ENCODE data around the gene C12orf42. TPM values are rescaled to one million over a fixed set of nuclear protein-coding genes. Genes with fewer than 3 reads are reported as not detected.
A peak's percentile ranks its signal among the peaks of the same experiment; 100 is the strongest.

C12orf42 gene
- total RNA-seq, 3 donors from 2014 or later (not counting 1 experiment from before 2014, with no cell fraction given) = 1.3 to 1.7 (median 1.6) TPM

GRCh38 chr12:103468837-103469236 lies 26.9 kb downstream of the C12orf42 start:
- H3K27me3 ChIP-seq (ENCODE audit: control insufficient read depth, insufficient read depth, low read length) = no peaks in the 10 kb centered on the region
- peaks cover 0 to 5% of the 10 kb centered on the region in 2 donors for H3K9me3 Mint-ChIP-seq
- no peak for TF ChIP-seq CTCF (IDR thresholded peaks at IDR 0.05)
- 85% methylated on average over 2 of the region's 3 CpGs for WGBS (ENCODE audit: insufficient coverage)
- no peak overlapping the region for H3K4me3 ChIP-seq (ENCODE audit: low read length)
- H3K36me3 Mint-ChIP-seq = no peaks in the 10 kb centered on the region
- no peaks in the 10 kb centered on the region for H3K36me3 ChIP-seq (ENCODE audit: control insufficient read depth, insufficient read depth, low read length)
- no peaks in the 10 kb centered on the region for H3K4me1 ChIP-seq (ENCODE audit: control insufficient read depth, insufficient read depth, low read length)
- intact Hi-C loops (cut with micrococcal nuclease) = no loop called here
- no peak overlapping the region for H3K27ac ChIP-seq (ENCODE audit: low read length)
- H3K27me3 Mint-ChIP-seq (ENCODE audit: low read depth in 2 of 2) = no peaks in the 10 kb centered on the region
- no peaks in the 10 kb centered on the region for H3K4me1 Mint-ChIP-seq
- no peak for DNase-seq
- no peak for ATAC-seq
- no peaks in the 10 kb centered on the region for H3K9me3 ChIP-seq (ENCODE audit: control insufficient read depth, insufficient read depth, low read length)
- no peak overlapping the region for H3K27ac Mint-ChIP-seq
- H3K4me3 Mint-ChIP-seq = no peak overlapping the region

- no peaks in the 10 kb centered on the region for H3K4me1 Mint-ChIP-seq
- TF ChIP-seq CTCF (IDR thresholded peaks at IDR 0.05) = no peak
- Histone ChIP-seq H3K27me3 (ENCODE audit: control insufficient read depth, insufficient read depth, low read length) (no peaks in the 10 kb centered on the region), H3K36me3 (ENCODE audit: control insufficient read depth, insufficient read depth, low read length) (no peaks in the 10 kb centered on the region), H3K4me1 (ENCODE audit: control insufficient read depth, insufficient read depth, low read length) (no peaks in the 10 kb centered on the region), H3K27ac (ENCODE audit: low read length) (no peak overlapping the region), H3K4me3 (ENCODE audit: low read length) (no peak overlapping the region), H3K9me3 (ENCODE audit: control insufficient read depth, insufficient read depth, low read length) (no peaks in the 10 kb centered on the region)
- DNase-seq = no peak
- H3K27me3 Mint-ChIP-seq (ENCODE audit: low read depth in 2 of 2) = no peaks in the 10 kb centered on the region
- no peak overlapping the region for H3K4me3 Mint-ChIP-seq
- peaks cover 3 to 6% of the 10 kb centered on the region in 2 donors for H3K9me3 Mint-ChIP-seq
- intact Hi-C loops (cut with micrococcal nuclease) = no loop called here
- WGBS (ENCODE audit: insufficient coverage) = 75% methylated on average over 1 of the region's 3 CpGs
- H3K27ac Mint-ChIP-seq = no peak overlapping the region
- no peaks in the 10 kb centered on the region for H3K36me3 Mint-ChIP-seq
- ATAC-seq = no peak
Observed at GRCh38 chr12:103462675-103463074, 33.1 kb downstream of the C12orf42 start.

GRCh38 chr12:103457471-103457870 lies 38.3 kb downstream of the C12orf42 start:
- peaks cover 2% of the 10 kb centered on the region for H3K4me1 ChIP-seq (ENCODE audit: control insufficient read depth, insufficient read depth, low read length)
- no peaks in the 10 kb centered on the region for H3K27me3 Mint-ChIP-seq (ENCODE audit: low read depth in 2 of 2)
- DNase-seq (peak in 1 of 2 donors; percentile 14), ATAC-seq (no peak)
- H3K9me3 Mint-ChIP-seq = peaks cover 0 to 3% of the 10 kb centered on the region in 2 donors
- no peak overlapping the region for H3K4me3 Mint-ChIP-seq
- no peak overlapping the region for H3K27ac Mint-ChIP-seq
- TF ChIP-seq CTCF (IDR thresholded peaks at IDR 0.05) = no peak
- H3K36me3 Mint-ChIP-seq = no peaks in the 10 kb centered on the region
- no peak overlapping the region for H3K27ac ChIP-seq (ENCODE audit: low read length)
- no peaks in the 10 kb centered on the region for H3K36me3 ChIP-seq (ENCODE audit: control insufficient read depth, insufficient read depth, low read length)
- H3K4me3 ChIP-seq (ENCODE audit: low read length) = no peak overlapping the region
- peaks cover 0 to 9% of the 10 kb centered on the region in 2 donors for H3K4me1 Mint-ChIP-seq
- 63% methylated on average over 2 of the region's 2 CpGs for WGBS (ENCODE audit: insufficient coverage)
- intact Hi-C loops (cut with micrococcal nuclease) = no loop called here
- no peaks in the 10 kb centered on the region for H3K27me3 ChIP-seq (ENCODE audit: control insufficient read depth, insufficient read depth, low read length)
- H3K9me3 ChIP-seq (ENCODE audit: control insufficient read depth, insufficient read depth, low read length) = no peaks in the 10 kb centered on the region

- H3K4me3 ChIP-seq (ENCODE audit: low read length) = no peak overlapping the region
- Mint-ChIP-seq H3K36me3 (no peaks in the 10 kb centered on the region), H3K4me3 (no peak overlapping the region), H3K27ac (no peak overlapping the region), H3K27me3 (ENCODE audit: low read depth in 2 of 2) (no peaks in the 10 kb centered on the region), H3K4me1 (peaks cover 0 to 9% of the 10 kb centered on the region in 2 donors), H3K9me3 (peaks cover 0 to 3% of the 10 kb centered on the region in 2 donors)
- no peaks in the 10 kb centered on the region for H3K36me3 ChIP-seq (ENCODE audit: control insufficient read depth, insufficient read depth, low read length)
- 60% methylated on average over 1 of the region's 2 CpGs for WGBS (ENCODE audit: insufficient coverage)
- H3K4me1 ChIP-seq (ENCODE audit: control insufficient read depth, insufficient read depth, low read length) = peaks cover 2% of the 10 kb centered on the region
- H3K27me3 ChIP-seq (ENCODE audit: control insufficient read depth, insufficient read depth, low read length) = no peaks in the 10 kb centered on the region
- no peak for TF ChIP-seq CTCF (IDR thresholded peaks at IDR 0.05)
- no peak for DNase-seq
- H3K9me3 ChIP-seq (ENCODE audit: control insufficient read depth, insufficient read depth, low read length) = no peaks in the 10 kb centered on the region
- ATAC-seq = no peak
- intact Hi-C loops (cut with micrococcal nuclease) = no loop called here
- H3K27ac ChIP-seq (ENCODE audit: low read length) = no peak overlapping the region
Observed at GRCh38 chr12:103456006-103456405, 39.8 kb downstream of the C12orf42 start.
